SJCRH30 (cell line): Measurements from ENCODE around the gene ASXL2. TPM values are rescaled to one million over a fixed set of nuclear protein-coding genes. Genes with fewer than 3 reads are reported as not detected.
"Not testable (repeated sequence)": the region's sequence is repeated elsewhere in the genome, so short reads cannot be mapped to it uniquely, and the experiment has no call there.

Experiments used
- DNase-seq, 2 experiments: peaks; one replicate each; pipeline ENCODE4 v3.0.0-alpha.2; 2015 to 2020
- H3K27ac ChIP-seq: fragments of 250-450 bp; sonication (Bioruptor Pico); 2 replicates; pipeline ENCODE4 v1.5.1; 2020; ENCODE audit warnings: mild to moderate bottlenecking, moderate library complexity
- H3K27me3 ChIP-seq: fragments of 250-450 bp; sonication (Bioruptor Pico); 2 replicates; pipeline ENCODE4 v1.5.1; 2020; ENCODE audit warnings: mild to moderate bottlenecking, moderate library complexity
- H3K36me3 ChIP-seq: fragments of 250-450 bp; sonication (Bioruptor Pico); 2 replicates; pipeline ENCODE4 v1.5.1; 2020; ENCODE audit warnings: mild to moderate bottlenecking, moderate library complexity
- H3K4me1 ChIP-seq: fragments of 250-450 bp; sonication (Bioruptor Pico); 2 replicates; pipeline ENCODE4 v1.5.1; 2020; ENCODE audit warnings: mild to moderate bottlenecking, moderate library complexity
- H3K4me3 ChIP-seq: fragments of 250-450 bp; sonication (Bioruptor Pico); 2 replicates; pipeline ENCODE4 v1.5.1; 2020; ENCODE audit warnings: mild to moderate bottlenecking, moderate library complexity
- H3K9me3 ChIP-seq: fragments of 250-450 bp; sonication (Bioruptor Pico); replicated peaks from 2 replicates; pipeline ENCODE4 v1.5.1; 2020; ENCODE audit warnings: mild to moderate bottlenecking, moderate library complexity
- total RNA-seq: library from RNA; depleted of rRNA; stranded (reverse); fragments of >200 nt; shearing (Covaris generic); gene quantifications from 2 replicates; pipeline ENCODE4 v1.2.3, GENCODE V29; 2014

Gene ASXL2
- total RNA-seq, 1 experiment from 2014 or later: 26.7 TPM

GRCh38 chr2:25728559-25728958 lies 149.7 kb downstream of the ASXL2 start:
- no peaks in the 10 kb centered on the region for H3K27me3 ChIP-seq
- H3K4me1 ChIP-seq: no peaks in the 10 kb centered on the region
- H3K27ac ChIP-seq: no peak overlapping the region
- no peak overlapping the region for H3K4me3 ChIP-seq
- no peaks in the 10 kb centered on the region for H3K36me3 ChIP-seq
- DNase-seq: no peak
- no peaks in the 10 kb centered on the region; the same call in 1 of the 2 replicates for H3K9me3 ChIP-seq

GRCh38 chr2:25726522-25726921 lies 151.8 kb downstream of the ASXL2 start:
- no peaks in the 10 kb centered on the region for H3K9me3 ChIP-seq
- H3K27me3 ChIP-seq: no peaks in the 10 kb centered on the region
- DNase-seq: no peak
- no peak overlapping the region for H3K27ac ChIP-seq
- no peaks in the 10 kb centered on the region for H3K4me1 ChIP-seq
- H3K36me3 ChIP-seq: no peaks in the 10 kb centered on the region
- no peak overlapping the region for H3K4me3 ChIP-seq

GRCh38 chr2:25725877-25726276 lies 152.4 kb downstream of the ASXL2 start:
- Histone ChIP-seq H3K9me3 (no peaks in the 10 kb centered on the region), H3K27ac (no peak overlapping the region), H3K36me3 (no peaks in the 10 kb centered on the region), H3K4me3 (no peak overlapping the region), H3K27me3 (no peaks in the 10 kb centered on the region), H3K4me1 (no peaks in the 10 kb centered on the region)
- DNase-seq: no peak

GRCh38 chr2:25724756-25725155 lies 153.5 kb downstream of the ASXL2 start:
- Histone ChIP-seq H3K27me3 (no peaks in the 10 kb centered on the region), H3K4me3 (no peak overlapping the region), H3K4me1 (no peaks in the 10 kb centered on the region), H3K9me3 (no peaks in the 10 kb centered on the region), H3K27ac (no peak overlapping the region), H3K36me3 (no peaks in the 10 kb centered on the region)
- DNase-seq: no peak

GRCh38 chr2:25722224-25722623 lies 156.1 kb downstream of the ASXL2 start:
- Histone ChIP-seq H3K4me3 (no peak overlapping the region), H3K9me3 (no peaks in the 10 kb centered on the region), H3K4me1 (no peaks in the 10 kb centered on the region), H3K27me3 (no peaks in the 10 kb centered on the region), H3K36me3 (no peaks in the 10 kb centered on the region), H3K27ac (no peak overlapping the region)
- DNase-seq: no peak

GRCh38 chr2:25720575-25720974 lies 157.7 kb downstream of the ASXL2 start:
- no peak for DNase-seq
- H3K4me1 ChIP-seq: no peaks in the 10 kb centered on the region
- no peaks in the 10 kb centered on the region for H3K27me3 ChIP-seq
- H3K9me3 ChIP-seq: no peaks in the 10 kb centered on the region
- no peaks in the 10 kb centered on the region for H3K36me3 ChIP-seq
- no peak overlapping the region for H3K4me3 ChIP-seq
- H3K27ac ChIP-seq: no peak overlapping the region

- Histone ChIP-seq H3K9me3 (no peaks in the 10 kb centered on the region), H3K4me3 (no peak overlapping the region), H3K4me1 (peaks cover 8% of the 10 kb centered on the region), H3K27ac (no peak overlapping the region), H3K36me3 (no peaks in the 10 kb centered on the region), H3K27me3 (no peaks in the 10 kb centered on the region)
- DNase-seq: no peak
Measured at GRCh38 chr2:25714740-25715139, 163.5 kb downstream of the ASXL2 start.

- Histone ChIP-seq H3K27ac (no peak overlapping the region), H3K4me3 (no peak overlapping the region), H3K27me3 (no peaks in the 10 kb centered on the region; the same call in 1 of the 2 replicates), H3K36me3 (no peaks in the 10 kb centered on the region), H3K4me1 (peaks cover 8% of the 10 kb centered on the region), H3K9me3 (no peaks in the 10 kb centered on the region)
- no peak for DNase-seq
Measured at GRCh38 chr2:25712455-25712854, 165.8 kb downstream of the ASXL2 start.

GRCh38 chr2:25711675-25712354 lies 166.5 kb downstream of the ASXL2 start:
- H3K9me3 ChIP-seq: no peaks in the 10 kb centered on the region
- no peaks in the 10 kb centered on the region for H3K36me3 ChIP-seq
- H3K27me3 ChIP-seq: no peaks in the 10 kb centered on the region; the same call in 1 of the 2 replicates
- H3K27ac ChIP-seq: no peak overlapping the region
- DNase-seq: no peak
- peak overlapping the region; percentile 22 for H3K4me3 ChIP-seq
- peaks cover 8% of the 10 kb centered on the region for H3K4me1 ChIP-seq

- no peak for DNase-seq
- Histone ChIP-seq H3K4me1 (peaks cover 8% of the 10 kb centered on the region), H3K36me3 (no peaks in the 10 kb centered on the region), H3K27ac (no peak overlapping the region), H3K27me3 (no peaks in the 10 kb centered on the region; the same call in 1 of the 2 replicates), H3K9me3 (no peaks in the 10 kb centered on the region), H3K4me3 (no peak overlapping the region)
Measured at GRCh38 chr2:25710750-25711149, 167.5 kb downstream of the ASXL2 start.

- DNase-seq: no peak
- H3K4me3 ChIP-seq: no peak overlapping the region
Measured at GRCh38 chr2:25709349-25709748, 168.9 kb downstream of the ASXL2 start.

GRCh38 chr2:25707927-25708590 lies 170.2 kb downstream of the ASXL2 start:
- H3K4me1 ChIP-seq: peaks cover 8% of the 10 kb centered on the region
- DNase-seq: peak; percentile 30 to 45
- H3K9me3 ChIP-seq: no peaks in the 10 kb centered on the region
- H3K27ac ChIP-seq: no peak overlapping the region
- H3K27me3 ChIP-seq: no peaks in the 10 kb centered on the region; the same call in 1 of the 2 replicates
- no peaks in the 10 kb centered on the region for H3K36me3 ChIP-seq
- no peak overlapping the region for H3K4me3 ChIP-seq

More at GRCh38 chr2:25709349-25709748, 168.9 kb downstream of the ASXL2 start:
- Histone ChIP-seq H3K27ac (no peak overlapping the region), H3K9me3 (no peaks in the 10 kb centered on the region), H3K27me3 (no peaks in the 10 kb centered on the region; the same call in 1 of the 2 replicates), H3K36me3 (no peaks in the 10 kb centered on the region), H3K4me1 (peaks cover 8% of the 10 kb centered on the region)

GRCh38 chr2:25705575-25705974 lies 172.7 kb downstream of the ASXL2 start:
- H3K4me3 ChIP-seq, H3K27ac ChIP-seq, DNase-seq, H3K36me3 ChIP-seq, H3K27me3 ChIP-seq, H3K9me3 ChIP-seq, H3K4me1 ChIP-seq: not testable (repeated sequence)

GRCh38 chr2:25701801-25702200 lies 176.5 kb downstream of the ASXL2 start:
- no peaks in the 10 kb centered on the region for H3K36me3 ChIP-seq
- peaks cover 19% of the 10 kb centered on the region for H3K4me1 ChIP-seq
- no peaks in the 10 kb centered on the region for H3K27me3 ChIP-seq
- H3K27ac ChIP-seq: no peak overlapping the region
- DNase-seq: no peak
- no peak overlapping the region for H3K4me3 ChIP-seq
- no peaks in the 10 kb centered on the region for H3K9me3 ChIP-seq

GRCh38 chr2:25700221-25700660 lies 178.0 kb downstream of the ASXL2 start:
- H3K27me3 ChIP-seq: no peaks in the 10 kb centered on the region
- H3K4me1 ChIP-seq: peaks cover 19% of the 10 kb centered on the region
- no peak overlapping the region for H3K4me3 ChIP-seq
- no peaks in the 10 kb centered on the region for H3K36me3 ChIP-seq
- peak; percentile 38 to 74 for DNase-seq
- H3K27ac ChIP-seq: no peak overlapping the region
- no peaks in the 10 kb centered on the region for H3K9me3 ChIP-seq
